ENCODE measurements around the gene AOPEP.

Gene AOPEP

DNA sequence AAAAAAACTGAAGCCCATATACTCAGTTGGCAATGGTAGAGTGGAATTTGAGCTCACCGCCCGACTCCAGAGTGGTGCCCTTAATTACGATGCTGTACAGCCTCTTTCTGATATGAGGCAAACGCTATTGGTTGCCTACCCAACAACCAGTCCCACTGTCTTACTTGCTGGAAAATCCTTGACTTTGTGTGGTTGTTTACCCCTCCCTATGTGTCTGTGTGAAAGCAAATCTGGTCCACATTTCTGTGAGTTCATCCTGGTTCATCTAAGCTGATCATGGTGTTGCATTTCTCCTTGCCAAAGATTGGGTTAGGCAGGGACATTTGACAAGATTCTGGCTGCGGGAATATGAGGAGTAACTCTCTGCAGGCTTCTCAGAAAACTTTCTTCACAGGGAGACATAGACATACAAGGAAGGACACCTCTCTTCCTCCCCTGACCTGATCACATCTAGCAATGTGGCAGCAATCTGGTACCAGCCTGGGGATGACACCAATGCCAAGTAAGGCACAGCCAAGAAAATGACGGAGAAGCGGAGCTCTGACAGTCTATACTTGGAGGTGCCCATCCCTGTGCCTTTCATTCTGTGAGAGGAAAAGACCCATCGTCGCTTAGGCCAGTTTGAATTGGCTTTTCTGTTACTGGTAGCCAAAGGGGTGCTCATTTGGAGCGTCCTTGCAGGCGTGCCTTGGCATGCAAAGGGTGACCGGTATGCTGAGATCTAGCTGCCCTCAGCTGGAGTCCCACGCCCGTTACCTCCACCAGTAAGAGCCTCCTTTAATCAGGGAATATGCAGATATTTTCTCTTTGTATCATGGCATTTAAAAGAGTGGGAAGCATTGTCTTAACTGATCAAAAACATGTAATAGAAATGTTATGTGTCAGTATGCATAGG is 124.3 kb downstream of the AOPEP start:
- DNase-seq (ENCODE audit: low spot score): no peak

DNA sequence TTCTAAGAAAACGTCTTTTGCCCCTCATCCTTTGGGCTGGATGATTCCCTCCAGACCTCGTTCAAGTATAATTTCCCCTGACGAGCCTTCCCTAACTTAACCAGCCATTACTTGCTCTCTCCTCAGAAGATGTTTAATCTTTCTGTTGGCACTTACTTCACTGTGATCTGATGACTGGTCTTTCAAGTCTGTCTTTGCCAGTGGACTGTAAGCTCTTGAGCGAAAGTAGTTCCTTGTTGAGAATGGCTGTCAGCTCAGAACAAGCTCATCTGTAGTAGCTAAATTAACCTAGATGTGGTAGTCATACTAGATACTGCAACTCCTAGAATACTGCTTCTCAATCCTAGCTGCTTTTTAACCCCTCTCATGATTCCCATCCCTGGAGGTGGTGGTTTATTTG is 125.0 kb downstream of the AOPEP start:
- DNase-seq (ENCODE audit: low spot score): no peak

DNA sequence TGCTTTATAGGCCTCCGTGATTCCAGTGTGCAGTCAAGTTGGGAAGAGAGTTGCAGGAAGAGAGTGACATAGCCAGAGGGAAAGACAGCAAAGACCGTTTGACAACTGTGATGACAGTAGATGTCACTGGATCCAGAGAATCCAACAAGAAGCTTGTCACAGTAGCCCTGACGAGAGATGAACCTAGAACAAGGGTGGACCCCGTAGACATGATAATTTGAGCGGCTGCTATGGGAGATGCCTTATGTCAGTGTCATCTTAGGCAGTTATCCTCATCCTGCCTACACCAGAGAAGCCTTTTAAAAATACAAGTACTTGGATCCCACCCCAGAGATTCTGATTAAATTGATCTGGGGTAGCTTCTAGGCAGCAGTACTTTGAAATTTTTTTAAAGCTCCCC is 125.4 kb downstream of the AOPEP start:
- DNase-seq (ENCODE audit: low spot score): no peak

DNA sequence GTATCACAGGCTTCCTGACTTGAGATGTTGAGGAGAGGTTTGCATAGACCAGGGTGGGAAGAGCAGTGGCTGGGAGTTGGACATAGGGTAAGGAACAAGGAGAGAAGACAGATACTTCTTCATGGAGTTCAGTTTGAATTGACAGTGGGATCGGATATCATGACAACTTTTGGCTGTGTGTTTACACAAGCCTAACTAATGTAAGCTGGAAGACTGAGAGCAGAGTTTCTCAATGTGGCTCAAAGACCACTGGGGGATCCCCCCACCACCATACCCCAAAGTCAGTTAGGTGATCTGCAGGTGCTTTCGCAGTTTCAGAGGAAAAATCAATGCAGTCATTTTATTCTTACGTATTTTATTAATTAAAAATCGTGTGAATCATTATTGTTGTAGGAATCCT is 125.9 kb downstream of the AOPEP start:
- DNase-seq (ENCODE audit: low spot score): no peak

DNA sequence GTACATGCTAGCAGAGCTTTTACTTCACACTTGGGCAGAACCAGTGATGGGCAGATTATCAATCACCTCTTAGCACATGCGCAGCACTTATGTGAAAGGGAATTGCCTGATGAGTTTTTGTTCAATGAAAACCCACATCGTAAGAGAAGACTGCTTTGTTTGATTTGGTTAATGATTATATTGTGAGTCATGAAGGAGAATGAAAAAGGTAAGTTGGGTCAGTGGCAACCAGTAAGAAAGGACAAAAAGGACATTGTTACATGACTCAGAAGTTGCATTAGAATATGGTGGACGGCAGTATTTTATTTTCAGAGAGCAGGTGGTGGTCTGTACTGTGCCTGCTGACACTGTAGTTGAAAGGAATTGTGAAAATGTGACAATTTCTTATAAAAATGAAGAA is 127.4 kb downstream of the AOPEP start:
- no peak for DNase-seq (ENCODE audit: low spot score)

DNA sequence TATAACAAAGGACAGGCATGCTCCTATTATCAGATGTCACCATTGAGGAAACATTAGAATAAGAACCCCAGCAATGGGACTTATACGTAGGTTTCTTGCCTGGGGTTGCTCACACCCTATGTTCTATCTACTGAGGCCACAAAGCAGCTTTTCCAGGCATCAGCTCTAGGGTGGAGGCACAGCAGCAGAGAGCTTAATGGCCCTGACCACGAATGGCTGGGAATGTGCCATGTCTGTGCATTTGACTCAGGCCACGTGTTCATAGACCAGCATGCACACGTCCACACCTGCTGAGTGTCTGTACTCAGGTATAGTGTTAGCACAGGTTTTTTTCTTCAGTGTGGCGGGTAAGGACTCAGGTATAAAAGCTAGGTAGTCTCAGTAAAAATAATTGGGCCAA is 129.4 kb downstream of the AOPEP start:
- no peak for DNase-seq (ENCODE audit: low spot score)

DNA sequence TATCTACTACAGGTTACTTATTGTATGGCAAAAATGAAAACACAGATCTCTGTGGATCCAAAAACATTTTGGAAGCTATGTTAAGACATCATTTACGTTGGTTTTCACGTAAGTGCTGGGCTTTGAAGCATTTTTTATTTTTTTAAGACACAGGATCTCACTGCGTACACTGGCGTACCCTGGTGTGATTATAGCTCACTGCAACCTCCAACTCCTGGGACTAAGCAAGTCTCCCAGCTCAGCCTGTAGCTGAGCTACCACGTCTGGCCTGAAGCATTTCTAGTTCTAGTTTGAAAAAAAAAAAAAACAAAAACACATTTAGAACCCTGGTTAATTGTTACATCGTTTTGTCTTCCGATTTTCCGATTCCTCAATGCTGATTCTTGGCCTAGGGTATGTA is 131.3 kb downstream of the AOPEP start:
- DNase-seq (ENCODE audit: low spot score): no peak

DNA sequence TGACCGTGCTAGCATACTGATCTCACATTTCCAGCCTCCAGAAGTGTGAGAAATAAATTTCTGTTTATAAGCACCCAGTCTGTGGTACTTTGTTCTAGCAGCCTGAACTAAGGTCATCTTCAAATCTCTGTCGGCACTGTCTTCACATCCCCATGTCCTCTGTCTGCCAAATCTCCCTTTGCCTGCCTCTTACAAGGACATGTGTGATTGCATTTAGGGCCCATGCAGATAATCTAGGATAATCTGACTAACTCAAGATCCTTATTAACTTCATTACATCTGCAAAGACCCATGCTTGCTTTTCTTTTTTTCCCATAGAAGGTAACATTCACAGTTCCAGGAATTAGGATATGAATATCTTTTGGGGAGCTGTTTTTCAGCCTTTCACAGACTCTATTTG is 132.7 kb downstream of the AOPEP start:
- DNase-seq (ENCODE audit: low spot score): no peak

DNA sequence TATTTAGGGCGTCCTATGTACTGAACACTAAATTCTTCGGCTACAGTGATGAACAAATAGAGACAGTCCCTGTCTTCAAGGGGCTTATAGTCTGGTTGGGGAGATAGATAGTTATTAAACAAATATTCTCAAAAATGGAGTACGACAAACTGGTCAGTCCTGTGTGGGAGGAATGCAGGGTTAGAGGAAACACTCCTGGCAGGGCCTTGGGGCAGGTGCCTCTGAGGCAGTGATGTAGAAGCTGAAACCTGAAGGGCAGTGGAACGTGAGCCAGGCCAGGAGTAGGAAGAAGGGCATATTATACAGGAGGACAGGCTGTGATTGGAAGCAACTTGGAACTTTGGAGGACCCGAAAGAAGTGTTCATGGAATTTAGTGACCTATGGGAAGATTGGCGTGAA is 133.4 kb downstream of the AOPEP start:
- DNase-seq (ENCODE audit: low spot score): no peak

DNA sequence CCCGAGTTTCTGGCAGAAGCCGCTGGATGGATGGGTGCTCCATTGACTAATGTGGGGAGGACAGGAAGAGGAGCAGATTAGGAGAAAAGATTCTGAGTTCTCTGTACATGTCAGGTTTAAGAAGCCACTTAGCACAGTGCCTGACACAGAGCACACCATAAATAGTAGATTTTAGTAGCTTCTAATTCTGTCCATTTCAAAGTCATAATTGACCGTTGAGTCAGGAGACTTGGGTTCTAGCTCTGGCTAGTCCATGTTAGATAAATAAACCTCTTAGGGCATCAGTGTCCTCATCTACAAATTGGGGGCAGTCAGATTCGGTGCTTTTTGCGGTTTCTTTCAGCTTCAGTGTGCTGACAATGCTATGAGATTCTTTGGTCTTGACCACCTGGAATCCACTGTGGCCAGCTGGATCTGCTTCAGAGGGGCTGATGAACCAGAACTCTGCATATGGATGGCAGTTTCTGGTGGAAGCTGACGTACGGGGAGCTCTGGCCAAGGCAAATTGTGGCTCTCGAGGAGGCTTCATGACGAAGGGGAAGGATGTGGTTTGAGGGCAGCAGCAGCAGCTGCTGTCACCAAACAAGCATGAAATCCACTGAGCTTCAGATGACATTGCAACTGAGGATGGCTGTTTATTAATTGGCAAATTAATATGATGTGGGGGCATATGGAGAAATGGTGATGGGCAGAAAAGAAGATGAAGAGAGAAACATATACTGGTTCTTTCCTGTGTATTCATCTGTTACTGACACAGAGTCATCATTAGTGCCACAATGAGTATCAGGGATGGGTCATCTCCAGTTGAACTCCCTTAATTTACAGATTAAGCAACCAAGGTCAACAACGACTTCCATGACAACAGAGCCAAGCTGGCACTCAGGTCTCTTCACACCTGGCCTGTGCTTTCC is 134.4 kb downstream of the AOPEP start:
- DNase-seq (ENCODE audit: low spot score): no peak

DNA sequence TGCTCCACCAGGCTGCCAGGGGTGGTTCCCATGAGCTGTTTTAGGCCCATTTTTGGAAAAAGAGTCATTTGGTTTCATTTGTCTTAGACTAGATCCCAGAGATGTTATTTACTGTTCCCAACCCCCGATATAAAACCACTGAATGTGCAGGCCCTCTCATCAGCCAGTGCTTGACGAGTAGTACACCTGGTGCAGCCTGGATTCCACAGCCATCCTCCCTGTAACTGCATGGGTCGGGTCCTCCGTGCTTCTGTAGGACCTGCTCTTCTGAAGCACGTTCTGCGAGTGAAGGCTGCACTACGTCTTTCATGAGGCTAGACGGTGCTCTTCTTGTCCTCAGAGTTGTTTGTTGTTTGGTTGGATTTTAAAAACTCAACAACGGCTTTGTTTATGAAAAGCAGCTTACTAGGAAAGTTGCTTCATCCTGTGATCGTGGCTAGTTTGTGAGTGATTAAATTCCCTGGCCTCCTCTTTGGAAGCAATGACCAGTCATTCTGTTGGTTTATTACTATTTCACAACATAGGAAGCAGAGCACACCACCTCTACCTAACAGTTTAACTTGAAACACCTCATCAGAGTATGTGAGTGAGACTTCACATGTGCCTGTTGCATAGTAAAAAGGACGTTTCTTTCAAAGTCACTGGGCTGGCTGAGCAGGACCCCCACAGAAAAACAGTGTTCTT is 135.2 kb downstream of the AOPEP start:
- DNase-seq (ENCODE audit: low spot score): no peak

DNA sequence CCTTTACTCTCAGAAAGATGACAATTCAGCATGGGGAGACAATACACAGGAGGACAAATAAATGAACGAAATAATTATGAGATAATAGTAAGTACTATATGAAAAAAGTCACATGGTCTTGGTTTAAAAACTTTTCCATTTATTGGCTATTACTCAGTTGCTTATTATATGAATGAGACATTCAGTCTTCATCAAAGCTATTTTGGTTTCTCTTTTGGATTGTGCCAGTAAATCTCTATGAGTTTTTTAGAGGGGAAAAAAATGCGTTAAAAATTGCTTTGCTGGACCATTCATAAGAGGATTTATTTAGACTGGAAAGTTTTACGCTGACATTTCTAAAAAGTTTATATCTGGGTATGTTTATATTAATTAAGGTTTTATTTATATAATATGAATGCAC is 137.7 kb downstream of the AOPEP start:
- no peak for DNase-seq (ENCODE audit: low spot score)

DNA sequence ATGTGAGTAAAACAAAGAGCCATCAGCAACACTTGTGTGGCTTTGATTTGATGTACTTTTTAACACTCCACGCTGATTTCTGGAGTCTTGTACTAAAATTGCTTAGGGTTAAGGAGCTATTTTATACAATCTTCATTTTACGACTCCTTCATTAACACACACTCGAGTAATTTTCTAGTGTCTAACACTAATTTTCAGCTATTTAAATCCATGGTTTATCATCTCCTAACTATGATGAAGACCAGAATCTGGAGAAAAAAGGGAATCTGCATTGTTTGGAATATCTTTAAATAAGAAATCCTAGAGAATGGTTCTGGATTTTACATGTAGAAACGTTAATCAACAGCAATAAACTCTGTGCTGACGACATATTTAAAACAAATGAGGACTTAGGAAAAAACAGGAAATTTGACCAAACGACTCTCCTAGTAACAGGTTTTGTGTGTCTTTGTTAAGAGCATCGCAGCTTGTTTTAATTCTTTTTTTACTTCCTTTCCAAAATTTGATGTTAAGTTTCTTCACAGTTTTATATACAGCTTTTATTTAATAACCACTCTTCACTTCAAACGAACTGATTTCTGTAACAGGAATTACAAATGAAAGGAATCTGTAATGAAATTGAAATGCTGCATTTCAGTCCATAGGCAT is 138.5 kb downstream of the AOPEP start:
- no peak for DNase-seq (ENCODE audit: low spot score)

DNA sequence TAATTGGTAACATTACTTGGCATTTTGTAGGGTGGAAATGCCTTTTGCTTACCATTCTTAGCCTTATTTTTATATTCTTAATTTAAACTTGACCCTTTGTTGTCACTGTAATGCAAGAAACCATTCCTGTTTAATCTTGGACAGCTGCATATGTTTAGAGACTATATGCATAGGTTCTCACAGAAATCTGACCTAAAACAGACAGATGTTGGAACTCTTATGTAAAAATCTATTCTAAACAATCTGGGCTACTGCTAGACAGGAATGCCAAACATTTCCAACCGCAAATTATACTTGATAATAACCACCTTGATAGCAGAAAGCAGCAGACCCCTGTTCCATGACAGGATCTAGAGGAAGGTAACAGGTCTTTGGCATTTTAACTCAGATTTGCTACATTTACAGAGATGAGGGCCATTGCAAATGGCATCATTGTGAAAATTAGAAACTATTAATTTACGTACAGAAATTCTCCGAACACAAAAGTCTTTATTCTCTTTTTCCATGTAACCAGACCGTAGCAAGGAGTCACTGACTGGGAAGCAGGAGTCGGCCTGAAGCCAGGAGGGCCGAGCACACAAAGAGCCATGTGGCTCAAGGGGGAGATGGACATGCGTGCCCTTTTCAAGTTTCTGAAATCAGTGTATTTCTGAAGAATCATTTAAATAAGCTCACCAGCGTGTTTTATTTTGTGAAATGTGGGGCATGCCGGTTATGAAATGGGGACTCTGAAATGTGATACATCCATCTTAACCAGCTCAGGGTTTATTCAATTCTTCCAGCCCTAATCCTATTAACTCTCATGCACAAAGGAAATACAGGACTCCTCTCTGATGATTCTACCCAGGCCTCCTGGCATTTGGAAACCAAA is 139.3 kb downstream of the AOPEP start:
- DNase-seq (ENCODE audit: low spot score): no peak

DNA sequence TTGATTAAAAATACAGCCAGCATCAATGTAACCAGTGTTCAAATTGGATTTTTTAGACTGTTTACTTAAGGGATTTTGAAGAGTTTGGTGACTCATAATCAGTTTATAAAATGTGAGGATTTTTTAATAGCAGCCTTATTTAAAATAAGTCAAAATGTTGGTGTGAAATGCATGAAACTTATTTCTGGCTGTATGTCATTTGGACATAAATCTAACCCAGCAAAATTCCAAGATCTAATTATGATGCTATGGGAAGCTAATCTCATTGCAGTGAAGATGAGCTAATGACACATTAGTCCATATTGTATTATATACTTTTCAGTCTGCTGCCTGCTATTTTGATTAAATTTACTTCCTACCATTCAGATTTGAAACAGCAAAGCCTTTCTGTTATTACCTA is 140.3 kb downstream of the AOPEP start:
- no peak for DNase-seq (ENCODE audit: low spot score)

DNA sequence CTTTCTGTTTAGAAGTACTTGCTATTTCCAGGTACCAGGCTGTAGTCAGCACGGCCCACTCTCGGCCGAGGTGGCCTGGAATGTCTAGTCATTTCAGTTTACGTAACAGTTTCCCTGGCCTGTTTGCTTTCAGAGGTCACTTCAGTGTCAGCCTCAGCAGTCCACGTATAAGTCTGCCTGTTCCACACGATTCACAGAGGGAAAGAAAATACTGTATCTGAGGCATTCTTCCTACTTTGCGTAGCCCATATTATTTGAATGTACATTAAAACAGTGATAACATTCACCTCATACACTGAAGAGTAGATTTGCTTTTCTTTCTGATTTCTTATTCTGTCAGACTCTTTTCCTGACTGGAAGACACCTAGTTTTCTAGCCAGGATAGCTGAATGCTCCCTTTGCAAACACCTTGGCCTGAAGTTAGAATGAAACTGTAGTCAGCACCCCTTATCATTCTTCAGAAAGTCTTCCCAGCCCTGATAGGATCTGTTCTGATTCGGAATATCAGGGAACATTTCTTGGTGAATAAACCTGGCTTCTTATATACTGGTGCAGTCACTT is 140.9 kb downstream of the AOPEP start:
- peak; percentile 44 for DNase-seq (ENCODE audit: low spot score)

DNA sequence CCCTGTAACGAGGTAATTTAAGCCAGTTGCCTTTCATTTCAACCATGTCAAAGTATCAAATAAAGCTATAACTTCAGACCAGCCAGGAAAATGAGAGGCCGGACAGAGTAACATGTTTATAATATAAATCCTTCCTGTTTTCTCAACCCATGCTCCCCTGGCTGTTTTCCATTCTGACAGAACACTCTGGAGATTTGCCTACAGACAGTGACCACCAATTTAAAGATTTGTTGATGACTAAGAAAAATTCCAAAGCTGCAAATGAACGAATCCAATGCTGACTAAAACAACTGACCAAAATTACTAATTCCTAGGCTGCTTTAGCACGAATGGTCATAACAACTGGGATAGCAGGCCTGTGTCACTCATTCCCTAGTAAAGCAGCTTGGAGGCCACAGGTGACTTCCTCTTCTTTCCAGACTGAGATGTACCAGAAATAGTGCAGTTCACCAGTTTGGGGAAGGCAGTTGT is 141.4 kb downstream of the AOPEP start:
- DNase-seq (ENCODE audit: low spot score): no peak

DNA sequence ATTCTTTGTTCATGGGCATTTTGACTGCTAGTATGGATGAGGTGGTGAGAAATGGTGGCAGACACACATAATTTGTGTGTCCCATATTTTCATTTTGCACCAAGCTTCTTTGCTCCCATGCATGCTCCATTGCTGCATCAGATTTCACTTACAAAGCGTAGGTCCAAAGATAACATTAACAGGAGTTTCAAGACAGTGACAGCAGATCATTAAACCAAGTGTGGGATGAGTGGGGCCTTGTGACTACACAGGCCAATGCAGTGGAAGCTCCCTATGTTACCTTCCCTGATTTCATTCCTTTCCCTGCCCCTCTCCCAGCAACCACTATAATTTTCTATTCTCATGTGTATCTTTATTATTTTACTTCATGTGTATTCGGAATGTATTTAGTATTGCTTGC is 142.0 kb downstream of the AOPEP start:
- DNase-seq (ENCODE audit: low spot score): no peak

DNA sequence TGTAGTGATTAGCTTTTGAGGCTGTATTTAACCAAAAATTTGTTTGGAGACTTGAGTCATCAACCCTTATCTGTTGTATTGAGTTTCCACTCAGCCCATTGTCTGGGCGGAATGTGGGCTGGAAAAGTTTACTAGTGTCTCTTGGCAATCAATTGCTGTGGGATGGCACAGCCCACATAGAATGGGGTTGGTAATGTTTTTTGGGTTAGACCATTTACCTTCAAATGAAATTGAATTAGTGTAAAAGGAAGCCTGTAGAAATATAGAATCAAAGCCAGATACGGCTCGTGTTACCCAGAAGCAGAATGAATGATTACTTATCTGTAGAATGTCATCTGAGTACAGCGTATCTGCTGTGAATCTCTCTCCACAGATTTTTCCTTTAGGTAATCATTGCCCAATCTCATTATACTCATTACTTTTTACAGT is 142.9 kb downstream of the AOPEP start:
- DNase-seq (ENCODE audit: low spot score): no peak

DNA sequence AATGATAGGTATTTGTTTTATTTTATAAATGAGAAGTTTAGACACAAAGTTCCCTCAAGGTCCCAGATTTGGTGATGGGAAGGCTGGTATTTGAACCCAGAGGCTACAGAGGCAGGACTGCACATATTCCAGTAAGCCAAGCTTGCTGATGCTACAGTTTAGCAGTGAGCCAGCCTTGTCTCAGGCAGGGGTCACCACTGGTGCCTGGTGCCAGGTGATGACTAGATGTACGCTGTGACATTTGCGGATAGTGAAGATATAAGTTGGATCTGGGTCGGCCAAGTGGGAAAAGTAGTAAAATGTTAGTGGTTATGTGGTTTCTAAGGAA is 143.9 kb downstream of the AOPEP start:
- DNase-seq (ENCODE audit: low spot score): no peak
